Fibroblast of lung (primary cell): Measurements from ENCODE around the gene GUCY1A2. TPM values are rescaled to one million over a fixed set of nuclear protein-coding genes. Genes with fewer than 3 reads are reported as not detected.

Experiments used
- DNase-seq, 2 donors: peaks; one replicate each; pipeline versions ENCODE4 v3.0.0 to v3.0.0-alpha.2; 2010; ENCODE audit warnings: low read depth in 2 of 2
- H2AFZ ChIP-seq: 2 replicates; pipeline ENCODE4 v1.5.1; 2012; ENCODE audit warnings: low read length, control low read depth, inconsistent platforms
- H3K27ac ChIP-seq: 2 replicates; pipeline ENCODE4 v1.5.1; 2011; ENCODE audit warnings: low read length, control low read depth; ENCODE audit not compliant: insufficient read depth
- H3K27me3 ChIP-seq: 2 replicates; pipeline ENCODE4 v1.5.1; 2011; ENCODE audit warnings: mild to moderate bottlenecking, low read length; ENCODE audit not compliant: control insufficient read depth, insufficient read depth
- H3K36me3 ChIP-seq: 2 replicates; pipeline ENCODE4 v1.5.1; 2011; ENCODE audit warnings: low read length; ENCODE audit not compliant: control insufficient read depth, insufficient read depth
- H3K4me1 ChIP-seq: 2 replicates; pipeline ENCODE4 v1.5.1; 2011; ENCODE audit warnings: low read length; ENCODE audit not compliant: control insufficient read depth, insufficient read depth; ENCODE audit errors: extremely low read depth
- H3K4me2 ChIP-seq: 2 replicates; pipeline ENCODE4 v1.5.1; 2011; ENCODE audit warnings: low read length, control low read depth; ENCODE audit not compliant: insufficient read depth; ENCODE audit errors: extremely low read depth
- H3K4me3 ChIP-seq, 4 experiments: fragments of 200-600 bp in 1 of 4; sonication (generic) in 1 of 4; replicated peaks in 1 of 4; 2 replicates each; pipeline ENCODE4 v1.5.1; 2011 to 2016; ENCODE audit warnings: low read length in 4 of 4, low read depth in 3 of 4, mild to moderate bottlenecking in 3 of 4, control low read depth in 2 of 4, inconsistent platforms in 1 of 4, mixed read lengths in 1 of 4; ENCODE audit not compliant: insufficient read depth in 1 of 4; ENCODE audit errors: control extremely low read depth in 1 of 4
- H3K79me2 ChIP-seq: 2 replicates; pipeline ENCODE4 v1.5.1; 2012; ENCODE audit warnings: mild to moderate bottlenecking, low read length, inconsistent platforms; ENCODE audit not compliant: control insufficient read depth, insufficient read depth
- H3K9ac ChIP-seq: 2 replicates; pipeline ENCODE4 v1.5.1; 2011; ENCODE audit warnings: mild to moderate bottlenecking, low read length, control low read depth; ENCODE audit not compliant: insufficient read depth
- H3K9me3 ChIP-seq: 2 replicates; pipeline ENCODE4 v1.5.1; 2012; ENCODE audit warnings: low read depth, low read length; ENCODE audit not compliant: control insufficient read depth, insufficient read depth
- H4K20me1 ChIP-seq: 2 replicates; pipeline ENCODE4 v1.5.1; 2011; ENCODE audit warnings: low read length; ENCODE audit not compliant: control insufficient read depth, insufficient read depth; ENCODE audit errors: extremely low read depth
- EZH2 ChIP-seq: IDR thresholded peaks from 2 replicates; pipeline ENCODE4 v1.5.1; 2012; ENCODE audit warnings: low read length, control low read depth, mild to moderate bottlenecking; ENCODE audit errors: missing control alignments
- polyA plus RNA-seq, 2 donors: library from polyadenylated mRNA; depleted of rRNA in 1 of 2; stranded (reverse) in 1 of 2; unstranded in 1 of 2; fragments of >200 nt; gene quantifications; 2 replicates each; pipeline ENCODE4 v1.2.1, GENCODE V29; 2011 to 2012; ENCODE audit warnings: missing spikeins in 1 of 2
- total RNA-seq: library from RNA; depleted of rRNA; stranded (reverse); fragments of >200 nt; gene quantifications from 2 replicates; pipeline ENCODE4 v1.2.1, GENCODE V29; 2014
- TF ChIP-seq, protein P1 (sequence below), 2 donors: IDR thresholded peaks in 1 of 2; conservative IDR thresholded peaks in 1 of 2; 1 replicate in 1 of 2; 2 replicates in 1 of 2; pipeline ENCODE4 v1.5.1; 2011 to 2012; ENCODE audit warnings: low read length in 2 of 2, control low read depth in 1 of 2, inconsistent platforms in 1 of 2, low read depth in 1 of 2, mild to moderate bottlenecking in 1 of 2

The GUCY1A2 gene
- total and polyA plus RNA-seq, 2 donors (not counting 1 experiment from before 2014, with no cell fraction given) = 0.50 to 1.4 TPM

DNA sequence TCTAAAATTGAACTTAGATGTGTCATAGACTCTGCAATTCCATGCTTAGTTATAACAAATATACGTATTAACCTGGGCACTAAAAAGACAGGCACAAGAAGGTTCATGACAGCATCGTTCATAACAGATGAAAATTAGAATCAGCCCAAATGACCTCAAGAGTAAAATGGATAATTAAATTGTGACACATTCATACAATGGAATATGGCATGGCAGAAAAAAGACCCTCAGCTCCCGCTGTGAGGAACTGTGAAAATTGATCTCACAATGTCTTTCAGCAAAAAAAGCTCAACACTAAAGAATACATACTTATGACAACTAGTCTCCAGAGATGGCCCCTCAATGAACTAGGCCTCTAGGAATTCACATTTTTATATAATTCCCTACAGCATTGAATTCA is 386.0 kb downstream of the GUCY1A2 start:
- H2AFZ ChIP-seq = no peak overlapping the region
- H3K4me1 ChIP-seq = no peaks in the 10 kb centered on the region
- DNase-seq = no peak
- no peak overlapping the region for H3K4me2 ChIP-seq
- H3K4me3 ChIP-seq = no peak overlapping the region
- no peaks in the 10 kb centered on the region for H3K9me3 ChIP-seq
- no peak for TF ChIP-seq EZH2
- no peaks in the 10 kb centered on the region for H3K27me3 ChIP-seq
- no peak overlapping the region for H3K27ac ChIP-seq
- H4K20me1 ChIP-seq = no peaks in the 10 kb centered on the region
- H3K36me3 ChIP-seq = no peaks in the 10 kb centered on the region
- H3K9ac ChIP-seq = no peak overlapping the region
- no peaks in the 10 kb centered on the region for H3K79me2 ChIP-seq

DNA sequence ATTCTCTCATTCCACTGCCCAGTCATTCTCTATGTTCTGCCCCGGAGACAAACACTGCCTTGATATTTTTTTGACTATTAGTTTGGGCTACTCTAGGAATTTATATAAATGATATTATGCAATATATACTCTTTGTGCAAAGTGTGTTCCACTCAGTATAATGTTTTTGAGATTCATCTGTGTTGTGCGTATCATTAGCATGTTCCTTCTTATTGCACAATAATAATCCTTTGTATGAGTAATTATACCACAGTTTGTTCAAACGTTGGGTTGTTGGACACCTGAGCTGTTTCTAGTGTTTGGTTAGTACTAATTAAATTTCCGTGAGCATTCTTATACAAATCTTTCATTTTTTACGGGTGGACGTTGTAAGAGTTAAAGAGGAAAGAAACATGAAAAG is 390.6 kb downstream of the GUCY1A2 start:
- H2AFZ ChIP-seq = no peak overlapping the region
- H3K4me1 ChIP-seq = no peaks in the 10 kb centered on the region
- no peak overlapping the region for H3K4me2 ChIP-seq
- no peaks in the 10 kb centered on the region for H4K20me1 ChIP-seq
- H3K4me3 ChIP-seq = no peak overlapping the region
- no peaks in the 10 kb centered on the region for H3K27me3 ChIP-seq
- no peak overlapping the region for H3K9ac ChIP-seq
- H3K79me2 ChIP-seq = no peaks in the 10 kb centered on the region
- no peak overlapping the region for H3K27ac ChIP-seq
- TF ChIP-seq EZH2 = no peak
- TF ChIP-seq, protein P1, sequence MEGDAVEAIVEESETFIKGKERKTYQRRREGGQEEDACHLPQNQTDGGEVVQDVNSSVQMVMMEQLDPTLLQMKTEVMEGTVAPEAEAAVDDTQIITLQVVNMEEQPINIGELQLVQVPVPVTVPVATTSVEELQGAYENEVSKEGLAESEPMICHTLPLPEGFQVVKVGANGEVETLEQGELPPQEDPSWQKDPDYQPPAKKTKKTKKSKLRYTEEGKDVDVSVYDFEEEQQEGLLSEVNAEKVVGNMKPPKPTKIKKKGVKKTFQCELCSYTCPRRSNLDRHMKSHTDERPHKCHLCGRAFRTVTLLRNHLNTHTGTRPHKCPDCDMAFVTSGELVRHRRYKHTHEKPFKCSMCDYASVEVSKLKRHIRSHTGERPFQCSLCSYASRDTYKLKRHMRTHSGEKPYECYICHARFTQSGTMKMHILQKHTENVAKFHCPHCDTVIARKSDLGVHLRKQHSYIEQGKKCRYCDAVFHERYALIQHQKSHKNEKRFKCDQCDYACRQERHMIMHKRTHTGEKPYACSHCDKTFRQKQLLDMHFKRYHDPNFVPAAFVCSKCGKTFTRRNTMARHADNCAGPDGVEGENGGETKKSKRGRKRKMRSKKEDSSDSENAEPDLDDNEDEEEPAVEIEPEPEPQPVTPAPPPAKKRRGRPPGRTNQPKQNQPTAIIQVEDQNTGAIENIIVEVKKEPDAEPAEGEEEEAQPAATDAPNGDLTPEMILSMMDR (conservative IDR thresholded peaks at IDR 0.05 in 1 of 2, IDR thresholded peaks at IDR 0.05 in 1 of 2; ENCODE audit: low read depth in 1 of 2, low read length in 2 of 2) = no peak
- H3K9me3 ChIP-seq = no peaks in the 10 kb centered on the region
- no peak for DNase-seq
- H3K36me3 ChIP-seq = no peaks in the 10 kb centered on the region

DNA sequence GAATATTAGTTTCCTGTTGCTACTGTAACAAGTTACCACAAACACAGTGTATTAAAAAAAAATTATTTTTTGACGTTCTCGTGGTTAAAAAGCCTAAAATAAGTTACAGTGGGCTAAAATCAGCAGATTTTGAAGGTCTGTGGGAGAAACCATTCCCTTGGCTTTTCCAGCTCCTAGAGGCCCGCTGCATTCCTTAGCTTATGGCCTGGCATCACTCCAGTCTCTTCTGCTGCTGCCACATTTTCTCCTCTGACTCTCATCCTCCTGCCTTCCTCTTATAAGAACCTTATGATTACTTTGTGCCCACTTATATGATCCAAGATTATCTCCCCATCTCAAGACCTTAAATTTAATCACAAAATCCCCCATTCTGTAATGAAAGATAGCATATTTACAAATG is 392.7 kb downstream of the GUCY1A2 start:
- Histone ChIP-seq H4K20me1 (no peaks in the 10 kb centered on the region), H3K4me1 (no peaks in the 10 kb centered on the region), H3K27me3 (no peaks in the 10 kb centered on the region), H3K27ac (no peak overlapping the region), H3K9ac (no peak overlapping the region), H3K36me3 (no peaks in the 10 kb centered on the region), H3K4me2 (no peak overlapping the region), H3K4me3 (no peak overlapping the region), H3K9me3 (no peaks in the 10 kb centered on the region), H2AFZ (no peak overlapping the region), H3K79me2 (no peaks in the 10 kb centered on the region)
- peak in 1 of 2 donors; percentile 16 for DNase-seq
- TF ChIP-seq, protein P1 (conservative IDR thresholded peaks at IDR 0.05 in 1 of 2, IDR thresholded peaks at IDR 0.05 in 1 of 2; ENCODE audit: low read depth in 1 of 2, low read length in 2 of 2) = no peak
- no peak for TF ChIP-seq EZH2
